HAP-1 (cell line): ENCODE data around the gene IYD.
"Not testable (repeated sequence)": the region's sequence is repeated elsewhere in the genome, so short reads cannot be mapped to it uniquely, and the experiment has no call there.

Source experiments
- DNase-seq, 2 experiments: peaks; one replicate each; pipeline ENCODE4 v3.0.0-alpha.2; 2016 to 2020; ENCODE audit warnings: low spot score in 2 of 2
- H3K27me3 ChIP-seq: fragments of 250-450 bp; sonication (Bioruptor Pico); 2 replicates; pipeline ENCODE4 v1.5.1; 2020; ENCODE audit warnings: low read depth, mild to moderate bottlenecking, moderate library complexity
- H3K36me3 ChIP-seq: fragments of 250-450 bp; sonication (Bioruptor Pico); replicated peaks from 2 replicates; pipeline ENCODE4 v1.5.1; 2020; ENCODE audit warnings: mild to moderate bottlenecking
- H3K4me1 ChIP-seq: fragments of 250-450 bp; sonication (Bioruptor Pico); 2 replicates; pipeline ENCODE4 v1.5.1; 2020; ENCODE audit warnings: mild to moderate bottlenecking
- H3K4me3 ChIP-seq: fragments of 250-450 bp; sonication (Bioruptor Pico); 2 replicates; pipeline ENCODE4 v1.5.1; 2020; ENCODE audit warnings: mild to moderate bottlenecking, moderate library complexity
- H3K9me3 ChIP-seq: fragments of 250-450 bp; sonication (Bioruptor Pico); 2 replicates; pipeline ENCODE4 v1.5.1; 2020; ENCODE audit warnings: mild to moderate bottlenecking, moderate library complexity
- in situ Hi-C: fragments of 300-500 bp; cut with MboI; formaldehyde crosslinking; loops from 3 replicates; pipeline ENCODE4 v1.14.3; 2020; ENCODE audit warnings: low sequenced_read_pairs, inconsistent platforms, mixed read lengths

Gene IYD

GRCh38 chr6:150439373-150439772 is 70.6 kb downstream of the IYD start:
- Histone ChIP-seq H3K4me3 (no peak overlapping the region), H3K9me3 (no peaks in the 10 kb centered on the region), H3K4me1 (no peaks in the 10 kb centered on the region), H3K36me3 (no peaks in the 10 kb centered on the region), H3K27me3 (no peaks in the 10 kb centered on the region)
- in situ Hi-C loops, result no loop called here
- no peak for DNase-seq

GRCh38 chr6:150443621-150444020 is 74.8 kb downstream of the IYD start:
- no peak for DNase-seq
- Histone ChIP-seq H3K4me3 (no peak overlapping the region), H3K9me3 (no peaks in the 10 kb centered on the region), H3K36me3 (no peaks in the 10 kb centered on the region), H3K4me1 (no peaks in the 10 kb centered on the region; the same call in 1 of the 2 replicates), H3K27me3 (no peaks in the 10 kb centered on the region)
- in situ Hi-C loops, result no loop called here

- Histone ChIP-seq H3K9me3 (no peaks in the 10 kb centered on the region), H3K27me3 (no peaks in the 10 kb centered on the region), H3K4me3 (no peak overlapping the region), H3K4me1 (peaks cover 2% of the 10 kb centered on the region; the same call in 1 of the 2 replicates), H3K36me3 (no peaks in the 10 kb centered on the region)
- in situ Hi-C loops, result no loop called here
- no peak for DNase-seq
Observed at GRCh38 chr6:150444308-150444707, 75.5 kb downstream of the IYD start.

- no peaks in the 10 kb centered on the region for H3K27me3 ChIP-seq
- in situ Hi-C loops, result no loop called here
- DNase-seq, result no peak
- H3K36me3 ChIP-seq, result no peaks in the 10 kb centered on the region
- H3K4me1 ChIP-seq, result peaks cover 3% of the 10 kb centered on the region; the same call in 1 of the 2 replicates
- H3K4me3 ChIP-seq, result no peak overlapping the region
- no peaks in the 10 kb centered on the region for H3K9me3 ChIP-seq
Observed at GRCh38 chr6:150445486-150445885, 76.7 kb downstream of the IYD start.

- Histone ChIP-seq H3K9me3 (no peaks in the 10 kb centered on the region), H3K36me3 (no peaks in the 10 kb centered on the region), H3K27me3 (no peaks in the 10 kb centered on the region), H3K4me3 (no peak overlapping the region), H3K4me1 (peaks cover 3% of the 10 kb centered on the region; the same call in 1 of the 2 replicates)
- peak in 1 of 2 experiments; percentile 69 for DNase-seq
- in situ Hi-C loops, result no loop called here
Observed at GRCh38 chr6:150448221-150448620, 79.4 kb downstream of the IYD start.

GRCh38 chr6:150449055-150449454 is 80.2 kb downstream of the IYD start:
- DNase-seq, H3K36me3 ChIP-seq, H3K4me1 ChIP-seq, H3K4me3 ChIP-seq, in situ Hi-C loops, H3K27me3 ChIP-seq, H3K9me3 ChIP-seq: not testable (repeated sequence)

GRCh38 chr6:150450918-150451317 is 82.1 kb downstream of the IYD start:
- no peaks in the 10 kb centered on the region for H3K27me3 ChIP-seq
- peaks cover 3% of the 10 kb centered on the region; the same call in 1 of the 2 replicates for H3K4me1 ChIP-seq
- no peak for DNase-seq
- no peak overlapping the region for H3K4me3 ChIP-seq
- in situ Hi-C loops, result no loop called here
- no peaks in the 10 kb centered on the region for H3K9me3 ChIP-seq
- H3K36me3 ChIP-seq, result no peaks in the 10 kb centered on the region

GRCh38 chr6:150451807-150452427 is 83.1 kb downstream of the IYD start:
- in situ Hi-C loops, result no loop called here
- Histone ChIP-seq H3K9me3 (no peaks in the 10 kb centered on the region), H3K4me1 (peaks cover 3% of the 10 kb centered on the region; the same call in 1 of the 2 replicates), H3K4me3 (no peak overlapping the region), H3K27me3 (no peaks in the 10 kb centered on the region), H3K36me3 (no peaks in the 10 kb centered on the region)
- DNase-seq, result no peak

- Histone ChIP-seq H3K4me1 (peaks cover 3% of the 10 kb centered on the region; the same call in 1 of the 2 replicates), H3K27me3 (no peaks in the 10 kb centered on the region), H3K9me3 (no peaks in the 10 kb centered on the region), H3K36me3 (no peaks in the 10 kb centered on the region), H3K4me3 (no peak overlapping the region)
- peak in 1 of 2 experiments; percentile 12 for DNase-seq
- in situ Hi-C loops, result no loop called here
Observed at GRCh38 chr6:150452428-150453243, 83.8 kb downstream of the IYD start.

GRCh38 chr6:150453357-150453756 is 84.5 kb downstream of the IYD start:
- Histone ChIP-seq H3K36me3 (no peaks in the 10 kb centered on the region), H3K4me1 (0 out of 2 replicates have a peak, but pooled peaks cover 3% of the 10 kb centered on the region), H3K4me3 (no peak overlapping the region), H3K27me3 (no peaks in the 10 kb centered on the region), H3K9me3 (no peaks in the 10 kb centered on the region)
- in situ Hi-C loops, result no loop called here
- DNase-seq, result no peak
